ENCODE results near the gene CTSH. TPM values are rescaled to one million over a fixed set of nuclear protein-coding genes. Genes with fewer than 3 reads are reported as not detected.
"Not testable (repeated sequence)": the region's sequence is repeated elsewhere in the genome, so short reads cannot be mapped to it uniquely, and the experiment has no call there.

CTSH gene
- total and polyA plus RNA-seq, 5 donors from 2014 or later, result 9.6 to 51.5 (median 35.5) TPM

DNA sequence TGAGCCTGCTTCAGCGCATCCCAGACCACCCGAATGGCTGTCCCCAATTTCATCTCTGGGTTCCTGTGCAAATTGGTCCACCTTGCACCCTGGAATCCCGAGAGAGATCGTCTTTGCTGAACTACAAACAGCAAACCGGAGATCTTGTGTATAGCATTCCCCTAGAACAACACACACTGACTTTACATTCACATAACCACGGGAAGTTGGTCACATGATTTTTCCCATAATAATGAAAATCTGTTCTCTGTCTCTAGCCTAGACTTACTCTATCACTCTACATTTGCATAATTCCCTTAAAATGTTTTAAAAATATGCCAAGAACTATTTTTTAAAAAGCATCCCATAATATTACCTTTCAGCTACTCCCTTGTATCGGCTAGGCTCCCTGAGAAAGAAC lies 34.6 kb downstream of the CTSH start:
- no peaks in the 10 kb centered on the region for H3K9me3 ChIP-seq (ENCODE audit: control insufficient read depth in 2 of 2, low read length in 2 of 2)
- no peaks in the 10 kb centered on the region for H3K27me3 ChIP-seq (ENCODE audit: control insufficient read depth, insufficient read depth, low read length)
- H3K36me3 ChIP-seq (ENCODE audit: control insufficient read depth, insufficient read depth, low read length), result peaks cover 71% of the 10 kb centered on the region
- no peak overlapping the region for H3K27ac ChIP-seq (ENCODE audit: insufficient read depth, low read length, poor library complexity, severe bottlenecking)
- DNase-seq (no peak), ATAC-seq (ENCODE audit: low read depth in 2 of 2) (no peak)
- Mint-ChIP-seq H3K27ac (peak overlapping the region in 1 of 3 donors; percentile 29), H3K27me3 (no peaks in the 10 kb centered on the region), H3K4me3 (no peak overlapping the region), H3K4me1 (peaks cover 10 to 23% (median 19%) of the 10 kb centered on the region in 4 donors), H3K9me3 (no peaks in the 10 kb centered on the region), H3K36me3 (peaks cover 60% of the 10 kb centered on the region)
- no peaks in the 10 kb centered on the region for H3K4me1 ChIP-seq (ENCODE audit: control insufficient read depth, insufficient read depth, low read length, poor library complexity, severe bottlenecking)
- no peak overlapping the region for H3K4me3 ChIP-seq (ENCODE audit: low read depth, low read length)

GRCh38 chr15:78909791-78910228 lies 35.0 kb downstream of the CTSH start:
- Mint-ChIP-seq H3K27ac (peak overlapping the region in 1 of 3 donors; percentile 29), H3K27me3 (no peaks in the 10 kb centered on the region), H3K36me3 (peaks cover 63% of the 10 kb centered on the region), H3K9me3 (no peaks in the 10 kb centered on the region), H3K4me1 (peaks cover 13 to 23% (median 19%) of the 10 kb centered on the region in 4 donors), H3K4me3 (no peak overlapping the region)
- ATAC-seq (ENCODE audit: low read depth in 2 of 2) (peak in 1 of 2 donors; percentile 29), DNase-seq (peak in 1 of 3 donors; percentile 33)
- no peaks in the 10 kb centered on the region for H3K4me1 ChIP-seq (ENCODE audit: control insufficient read depth, insufficient read depth, low read length, poor library complexity, severe bottlenecking)
- no peaks in the 10 kb centered on the region for H3K9me3 ChIP-seq (ENCODE audit: control insufficient read depth in 2 of 2, low read length in 2 of 2)
- H3K4me3 ChIP-seq (ENCODE audit: low read depth, low read length), result no peak overlapping the region
- no peaks in the 10 kb centered on the region for H3K27me3 ChIP-seq (ENCODE audit: control insufficient read depth, insufficient read depth, low read length)
- no peak overlapping the region for H3K27ac ChIP-seq (ENCODE audit: insufficient read depth, low read length, poor library complexity, severe bottlenecking)
- peaks cover 72% of the 10 kb centered on the region for H3K36me3 ChIP-seq (ENCODE audit: control insufficient read depth, insufficient read depth, low read length)

GRCh38 chr15:78909160-78909695 lies 35.6 kb downstream of the CTSH start:
- Mint-ChIP-seq H3K27me3 (no peaks in the 10 kb centered on the region), H3K4me1 (peaks cover 17 to 23% (median 20%) of the 10 kb centered on the region in 4 donors), H3K4me3 (no peak overlapping the region), H3K27ac (peak overlapping the region in 2 of 3 donors; percentile 29 to 64), H3K9me3 (no peaks in the 10 kb centered on the region), H3K36me3 (peaks cover 63% of the 10 kb centered on the region)
- ATAC-seq (ENCODE audit: low read depth in 2 of 2), result no peak
- no peaks in the 10 kb centered on the region for H3K27me3 ChIP-seq (ENCODE audit: control insufficient read depth, insufficient read depth, low read length)
- peaks cover 73% of the 10 kb centered on the region for H3K36me3 ChIP-seq (ENCODE audit: control insufficient read depth, insufficient read depth, low read length)
- DNase-seq, result no peak
- no peaks in the 10 kb centered on the region for H3K9me3 ChIP-seq (ENCODE audit: control insufficient read depth in 2 of 2, low read length in 2 of 2)
- H3K4me1 ChIP-seq (ENCODE audit: control insufficient read depth, insufficient read depth, low read length, poor library complexity, severe bottlenecking), result no peaks in the 10 kb centered on the region
- H3K27ac ChIP-seq (ENCODE audit: insufficient read depth, low read length, poor library complexity, severe bottlenecking), result no peak overlapping the region
- H3K4me3 ChIP-seq (ENCODE audit: low read depth, low read length), result no peak overlapping the region

DNA sequence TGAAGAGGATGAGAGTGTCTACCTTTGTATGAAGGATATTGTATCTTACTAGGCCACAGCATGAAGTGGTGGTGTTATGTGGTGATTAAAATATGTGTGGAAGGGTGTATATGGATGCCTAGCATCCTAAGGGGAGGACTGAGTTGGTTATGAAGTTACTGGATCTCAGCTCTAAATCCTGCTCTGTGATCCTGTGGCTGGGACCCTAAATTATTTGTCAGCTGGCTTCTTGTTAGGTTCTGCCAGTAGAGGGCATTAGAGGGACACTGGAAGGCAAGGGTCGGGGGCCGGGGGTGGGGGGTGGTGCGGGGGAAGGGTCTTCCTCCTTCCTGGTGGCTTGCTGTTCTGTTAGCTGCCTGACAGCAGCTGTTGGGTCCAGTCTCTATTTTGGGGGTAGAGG lies 37.3 kb downstream of the CTSH start:
- Histone ChIP-seq H3K4me1 (ENCODE audit: control insufficient read depth, insufficient read depth, low read length, poor library complexity, severe bottlenecking) (no peaks in the 10 kb centered on the region), H3K27me3 (ENCODE audit: control insufficient read depth, insufficient read depth, low read length) (no peaks in the 10 kb centered on the region), H3K4me3 (ENCODE audit: low read depth, low read length) (no peak overlapping the region), H3K9me3 (ENCODE audit: control insufficient read depth in 2 of 2, low read length in 2 of 2) (no peaks in the 10 kb centered on the region), H3K36me3 (ENCODE audit: control insufficient read depth, insufficient read depth, low read length) (peaks cover 77% of the 10 kb centered on the region), H3K27ac (ENCODE audit: insufficient read depth, low read length, poor library complexity, severe bottlenecking) (no peak overlapping the region)
- peaks cover 16 to 20% (median 20%) of the 10 kb centered on the region in 4 donors for H3K4me1 Mint-ChIP-seq
- DNase-seq (no peak), ATAC-seq (ENCODE audit: low read depth in 2 of 2) (no peak)
- peak overlapping the region in 1 of 4 donors; percentile 13 for H3K4me3 Mint-ChIP-seq
- H3K9me3 Mint-ChIP-seq, result no peaks in the 10 kb centered on the region
- peaks cover 65% of the 10 kb centered on the region for H3K36me3 Mint-ChIP-seq
- no peaks in the 10 kb centered on the region for H3K27me3 Mint-ChIP-seq
- H3K27ac Mint-ChIP-seq, result peak overlapping the region in 2 of 3 donors; percentile 7 to 72

- no peaks in the 10 kb centered on the region for H3K27me3 Mint-ChIP-seq
- H3K4me3 Mint-ChIP-seq, result no peak overlapping the region
- Histone ChIP-seq H3K27ac (ENCODE audit: insufficient read depth, low read length, poor library complexity, severe bottlenecking) (no peak overlapping the region), H3K9me3 (ENCODE audit: control insufficient read depth in 2 of 2, low read length in 2 of 2) (no peaks in the 10 kb centered on the region), H3K27me3 (ENCODE audit: control insufficient read depth, insufficient read depth, low read length) (no peaks in the 10 kb centered on the region), H3K4me3 (ENCODE audit: low read depth, low read length) (no peak overlapping the region), H3K36me3 (ENCODE audit: control insufficient read depth, insufficient read depth, low read length) (peaks cover 83% of the 10 kb centered on the region), H3K4me1 (ENCODE audit: control insufficient read depth, insufficient read depth, low read length, poor library complexity, severe bottlenecking) (no peaks in the 10 kb centered on the region)
- ATAC-seq (ENCODE audit: low read depth in 2 of 2) (no peak), DNase-seq (no peak)
- H3K9me3 Mint-ChIP-seq, result no peaks in the 10 kb centered on the region
- peaks cover 20 to 25% (median 22%) of the 10 kb centered on the region in 4 donors for H3K4me1 Mint-ChIP-seq
- peaks cover 66% of the 10 kb centered on the region for H3K36me3 Mint-ChIP-seq
- H3K27ac Mint-ChIP-seq, result no peak overlapping the region
Observed at GRCh38 chr15:78906316-78906620, 38.6 kb downstream of the CTSH start.

DNA sequence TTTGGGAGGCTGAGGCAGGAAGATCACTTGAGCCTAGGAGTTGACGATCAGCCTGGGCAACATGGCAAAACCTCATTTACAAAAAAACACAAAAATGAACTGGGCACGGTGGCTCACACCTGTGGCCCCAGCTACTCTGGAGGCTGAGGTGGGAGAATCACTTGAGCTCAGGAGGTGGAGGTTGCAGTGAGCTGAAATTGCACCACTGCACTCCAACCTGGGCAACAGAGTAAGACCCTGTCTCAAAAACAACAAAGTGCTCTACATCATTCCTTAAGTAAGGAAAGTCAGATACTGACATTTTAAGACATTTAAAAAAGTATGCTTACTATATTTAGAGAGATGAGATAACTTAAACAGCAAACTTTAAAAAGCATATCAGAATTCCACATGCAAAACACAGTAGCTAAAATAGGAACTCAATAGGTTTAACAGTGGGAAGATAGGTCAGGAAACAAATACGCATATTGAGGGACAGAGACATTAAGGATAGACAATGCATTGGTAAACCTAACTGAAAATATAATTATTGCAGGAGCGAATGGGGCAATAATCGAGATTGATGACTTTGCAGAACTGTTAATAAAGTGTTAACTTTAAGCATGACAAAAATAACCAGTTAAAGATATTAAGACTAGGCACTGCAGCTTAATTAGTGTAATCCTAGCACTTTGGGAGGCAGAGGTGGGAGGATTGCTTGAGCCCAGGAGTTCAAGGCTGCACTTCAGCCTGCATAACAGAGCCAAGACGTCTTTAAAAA lies 40.1 kb downstream of the CTSH start:
- Histone ChIP-seq H3K4me1 (ENCODE audit: control insufficient read depth, insufficient read depth, low read length, poor library complexity, severe bottlenecking) (no peaks in the 10 kb centered on the region), H3K36me3 (ENCODE audit: control insufficient read depth, insufficient read depth, low read length) (peaks cover 84% of the 10 kb centered on the region), H3K27me3 (ENCODE audit: control insufficient read depth, insufficient read depth, low read length) (no peaks in the 10 kb centered on the region), H3K9me3 (ENCODE audit: control insufficient read depth in 2 of 2, low read length in 2 of 2) (no peaks in the 10 kb centered on the region), H3K4me3 (ENCODE audit: low read depth, low read length) (no peak overlapping the region), H3K27ac (ENCODE audit: insufficient read depth, low read length, poor library complexity, severe bottlenecking) (no peak overlapping the region)
- no peak for DNase-seq
- H3K27ac Mint-ChIP-seq, result peak overlapping the region in 1 of 3 donors; percentile 20
- H3K4me1 Mint-ChIP-seq, result peaks cover 15 to 20% (median 17%) of the 10 kb centered on the region in 4 donors
- H3K36me3 Mint-ChIP-seq, result peaks cover 61% of the 10 kb centered on the region
- no peaks in the 10 kb centered on the region for H3K9me3 Mint-ChIP-seq
- ATAC-seq (ENCODE audit: low read depth in 2 of 2), result no peak
- H3K4me3 Mint-ChIP-seq, result no peak overlapping the region
- H3K27me3 Mint-ChIP-seq, result no peaks in the 10 kb centered on the region

DNA sequence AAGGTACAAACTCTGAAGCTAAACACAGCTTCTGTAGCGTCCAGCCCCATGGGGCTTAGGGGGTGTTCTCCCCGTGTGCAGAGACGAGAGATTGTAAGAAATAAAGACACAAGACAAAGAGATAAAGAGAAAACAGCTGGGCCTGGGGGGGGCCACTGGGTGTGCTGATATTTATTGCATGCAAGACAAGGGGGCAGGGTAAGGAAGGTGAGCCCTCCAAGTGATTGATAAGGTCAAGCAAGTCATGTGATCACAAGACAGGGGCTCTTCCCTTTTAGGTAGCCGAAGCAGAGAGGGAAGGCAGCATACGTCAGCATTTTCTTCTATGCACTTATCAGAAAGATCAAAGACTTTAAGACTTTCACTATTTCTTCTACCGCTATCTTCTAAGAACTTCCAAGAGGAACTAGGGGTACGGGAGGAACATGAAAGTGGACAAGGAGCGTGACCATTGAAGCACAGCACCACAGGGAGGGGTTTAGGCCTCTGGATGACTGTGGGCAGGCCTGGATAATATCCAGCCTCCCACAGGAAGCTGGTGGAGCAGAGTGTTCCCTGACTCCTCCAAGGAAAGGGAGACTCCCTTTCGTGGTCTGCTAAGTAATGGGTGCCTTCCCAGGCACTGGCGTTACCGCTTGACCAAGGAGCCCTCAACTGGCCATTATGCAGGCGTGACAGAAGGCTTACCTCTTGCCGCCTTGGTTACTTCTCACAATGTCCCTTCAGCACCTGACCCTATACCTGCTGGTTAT lies 42.4 kb downstream of the CTSH start:
- ATAC-seq (ENCODE audit: low read depth in 2 of 2), result not testable (repeated sequence)

More for the DNA sequence above, 42.4 kb downstream of the CTSH start:
- not testable (repeated sequence) for H3K27ac ChIP-seq (ENCODE audit: insufficient read depth, low read length, poor library complexity, severe bottlenecking); H3K27me3 Mint-ChIP-seq; H3K9me3 ChIP-seq (ENCODE audit: control insufficient read depth in 2 of 2, low read length in 2 of 2); H3K9me3 Mint-ChIP-seq; H3K4me1 ChIP-seq (ENCODE audit: control insufficient read depth, insufficient read depth, low read length, poor library complexity, severe bottlenecking); H3K27me3 ChIP-seq (ENCODE audit: control insufficient read depth, insufficient read depth, low read length); H3K4me3 ChIP-seq (ENCODE audit: low read depth, low read length); H3K4me3 Mint-ChIP-seq; DNase-seq
- H3K36me3 Mint-ChIP-seq, result peaks cover 55% of the 10 kb centered on the region
- H3K36me3 ChIP-seq (ENCODE audit: control insufficient read depth, insufficient read depth, low read length), result peaks cover 90% of the 10 kb centered on the region
- H3K27ac Mint-ChIP-seq, result peak overlapping the region in 2 of 3 donors; percentile 43 to 52
- peaks cover 7 to 20% (median 16%) of the 10 kb centered on the region in 4 donors for H3K4me1 Mint-ChIP-seq

Data from CD4-positive, CD25-positive, alpha-beta regulatory T cell (primary cell).